NAMALWA (cell line): Measurements from ENCODE around the gene TMEM181.
"Not testable (repeated sequence)": the region's sequence is repeated elsewhere in the genome, so short reads cannot be mapped to it uniquely, and the experiment has no call there.

Experiments
- DNase-seq: peaks from one replicate; pipeline ENCODE4 v3.0.0-alpha.2; 2015; ENCODE audit warnings: low spot score

The TMEM181 gene

GRCh38 chr6:158621694-158622544 lies 62.0 kb downstream of the TMEM181 start:
- DNase-seq, result no peak

GRCh38 chr6:158622545-158623190 lies 62.8 kb downstream of the TMEM181 start:
- DNase-seq, result no peak

GRCh38 chr6:158624684-158625682 lies 65.1 kb downstream of the TMEM181 start:
- DNase-seq, result no peak

GRCh38 chr6:158625881-158626305 lies 66.0 kb downstream of the TMEM181 start:
- DNase-seq, result no peak

GRCh38 chr6:158626360-158627167 lies 66.7 kb downstream of the TMEM181 start:
- no peak for DNase-seq

- no peak for DNase-seq
Observed at GRCh38 chr6:158627168-158627939, 67.5 kb downstream of the TMEM181 start.

- no peak for DNase-seq
Observed at GRCh38 chr6:158627940-158628211, 68.0 kb downstream of the TMEM181 start.

- DNase-seq, result no peak
Observed at GRCh38 chr6:158628542-158628941, 68.7 kb downstream of the TMEM181 start.

GRCh38 chr6:158629367-158630221 lies 69.7 kb downstream of the TMEM181 start:
- no peak for DNase-seq

- no peak for DNase-seq
Observed at GRCh38 chr6:158630938-158631616, 71.2 kb downstream of the TMEM181 start.

GRCh38 chr6:158631678-158632537 lies 72.0 kb downstream of the TMEM181 start:
- no peak for DNase-seq

GRCh38 chr6:158632538-158633119 lies 72.7 kb downstream of the TMEM181 start:
- DNase-seq, result not testable (repeated sequence)

- DNase-seq, result no peak
Observed at GRCh38 chr6:158633127-158633526, 73.2 kb downstream of the TMEM181 start.

GRCh38 chr6:158634695-158635426 lies 75.0 kb downstream of the TMEM181 start:
- no peak for DNase-seq

- no peak for DNase-seq
Observed at GRCh38 chr6:158635427-158636073, 75.7 kb downstream of the TMEM181 start.

GRCh38 chr6:158636778-158637177 lies 76.9 kb downstream of the TMEM181 start:
- DNase-seq, result no peak
